Astrocyte (in vitro differentiated cells and primary cell): ENCODE data around the gene COX10. TPM values are rescaled to one million over a fixed set of nuclear protein-coding genes. Genes with fewer than 3 reads are reported as not detected.
"Not testable (repeated sequence)": the region's sequence is repeated elsewhere in the genome, so short reads cannot be mapped to it uniquely, and the experiment has no call there.

Source experiments
- DNase-seq: peaks from one replicate; pipeline ENCODE4 v3.0.0-alpha.2; 2010; ENCODE audit warnings: low read depth
- FAIRE-seq: peaks from 2 replicates; lab custom pipeline; 2011; peaks lifted over from hg19 to GRCh38; lab: Jason Lieb, UNC
- H2AFZ ChIP-seq: 2 replicates; pipeline ENCODE4 v1.6.0; 2012; ENCODE audit warnings: low read depth, low read length, inconsistent platforms
- H3K27ac ChIP-seq: 2 replicates; pipeline ENCODE4 v1.5.1; 2011; ENCODE audit warnings: low read depth, low read length, inconsistent platforms
- H3K27me3 ChIP-seq: 2 replicates; pipeline ENCODE4 v1.6.0; 2011; ENCODE audit warnings: low read length, inconsistent platforms; ENCODE audit not compliant: insufficient read depth
- H3K36me3 ChIP-seq: 2 replicates; pipeline ENCODE4 v1.5.1; 2011; ENCODE audit warnings: low read length, inconsistent platforms; ENCODE audit not compliant: insufficient read depth
- H3K4me1 ChIP-seq: 2 replicates; pipeline ENCODE4 v1.5.1; 2011; ENCODE audit warnings: low read length, inconsistent platforms; ENCODE audit not compliant: insufficient read depth
- H3K4me2 ChIP-seq: 2 replicates; pipeline ENCODE4 v1.6.0; 2012; ENCODE audit warnings: low read length, inconsistent platforms
- H3K4me3 ChIP-seq: 2 replicates; pipeline ENCODE4 v1.5.1; 2011; ENCODE audit warnings: low read depth, mild to moderate bottlenecking, low read length, inconsistent platforms; ENCODE audit not compliant: insufficient read depth
- H3K79me2 ChIP-seq: 2 replicates; pipeline ENCODE4 v1.6.0; 2012; ENCODE audit warnings: mild to moderate bottlenecking, low read length, inconsistent platforms; ENCODE audit not compliant: insufficient read depth
- H3K9ac ChIP-seq: 2 replicates; pipeline ENCODE4 v1.6.0; 2012; ENCODE audit warnings: mild to moderate bottlenecking, low read length, inconsistent platforms
- H3K9me3 ChIP-seq: 2 replicates; pipeline ENCODE4 v1.5.1; 2012; ENCODE audit warnings: low read depth, mild to moderate bottlenecking, low read length, inconsistent platforms; ENCODE audit not compliant: insufficient read depth
- H4K20me1 ChIP-seq: 2 replicates; pipeline ENCODE4 v1.6.0; 2012; ENCODE audit warnings: low read length, inconsistent platforms; ENCODE audit not compliant: insufficient read depth
- H3K27ac Mint-ChIP-seq: one replicate; pipeline ENCODE4 v1.8.0; 2021; ENCODE audit warnings: mild to moderate bottlenecking, mixed read lengths; ENCODE audit not compliant: unreplicated experiment
- H3K27me3 Mint-ChIP-seq: one replicate; pipeline ENCODE4 v1.8.0; 2021; ENCODE audit warnings: low read depth, mixed read lengths; ENCODE audit not compliant: unreplicated experiment
- H3K36me3 Mint-ChIP-seq: one replicate; pipeline ENCODE4 v1.8.0; 2021; ENCODE audit warnings: low read depth, mixed read lengths; ENCODE audit not compliant: unreplicated experiment
- H3K4me1 Mint-ChIP-seq: one replicate; pipeline ENCODE4 v1.8.0; 2021; ENCODE audit warnings: low read depth, mixed read lengths; ENCODE audit not compliant: unreplicated experiment
- H3K4me3 Mint-ChIP-seq: one replicate; pipeline ENCODE4 v1.8.0; 2021; ENCODE audit warnings: mild to moderate bottlenecking, moderate library complexity, mixed read lengths; ENCODE audit not compliant: unreplicated experiment
- H3K9me3 Mint-ChIP-seq: one replicate; pipeline ENCODE4 v1.8.0; 2021; ENCODE audit warnings: mild to moderate bottlenecking, mixed read lengths; ENCODE audit not compliant: unreplicated experiment
- total RNA-seq: library from RNA; stranded (reverse); gene quantifications from 2 replicates; pipeline ENCODE4 v1.2.1, GENCODE V29; 2021

The COX10 gene
- total RNA-seq, 1 donor from 2014 or later, result 16.4 TPM

DNA sequence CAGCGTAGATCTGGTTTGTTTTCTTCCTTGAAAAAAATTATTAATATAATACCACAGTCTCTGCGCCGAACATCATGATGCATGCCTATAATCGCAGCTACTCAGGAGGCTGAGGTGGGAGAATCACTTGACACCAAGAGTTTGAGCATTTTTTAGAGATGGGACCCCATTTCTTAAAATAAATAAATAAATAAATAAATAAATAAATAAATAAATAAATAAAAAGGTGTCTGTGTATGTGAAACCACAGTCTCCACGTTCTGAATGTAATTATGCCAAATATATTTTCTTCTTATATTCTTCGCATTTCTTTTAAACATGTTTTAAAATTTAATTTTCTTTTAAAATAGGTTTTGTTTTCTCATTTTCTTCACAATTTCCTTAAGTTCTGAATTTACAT, 112.8 kb downstream of the COX10 start:
- H3K9ac ChIP-seq, DNase-seq, H3K27ac ChIP-seq, H4K20me1 ChIP-seq, H3K27me3 ChIP-seq, H2AFZ ChIP-seq, H3K27ac Mint-ChIP-seq, H3K4me3 ChIP-seq, H3K36me3 Mint-ChIP-seq, H3K4me1 ChIP-seq, H3K27me3 Mint-ChIP-seq, H3K36me3 ChIP-seq, H3K9me3 ChIP-seq, H3K9me3 Mint-ChIP-seq, H3K4me3 Mint-ChIP-seq, H3K4me1 Mint-ChIP-seq, H3K4me2 ChIP-seq, H3K79me2 ChIP-seq, FAIRE-seq: not testable (repeated sequence)

DNA sequence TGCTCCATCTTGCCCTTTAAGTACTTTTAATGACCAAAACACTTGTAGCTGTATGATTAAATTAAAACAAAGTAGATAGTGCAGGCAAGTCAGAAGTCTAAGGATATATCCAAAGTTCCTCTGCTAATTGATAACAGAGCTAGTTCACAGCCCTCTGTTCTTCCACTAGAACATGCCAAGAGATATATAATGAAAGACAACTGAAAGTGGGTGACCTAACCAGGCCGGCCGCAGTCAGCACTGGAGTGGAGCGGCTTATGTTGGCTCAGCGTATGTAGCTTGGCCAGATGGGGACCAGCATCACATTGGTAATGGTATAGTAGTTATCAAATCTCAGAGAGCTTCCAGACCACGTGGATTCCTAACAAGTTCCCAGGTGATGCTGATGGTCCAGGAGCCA, 115.2 kb downstream of the COX10 start:
- H3K9me3 Mint-ChIP-seq, result not testable (repeated sequence)

DNA sequence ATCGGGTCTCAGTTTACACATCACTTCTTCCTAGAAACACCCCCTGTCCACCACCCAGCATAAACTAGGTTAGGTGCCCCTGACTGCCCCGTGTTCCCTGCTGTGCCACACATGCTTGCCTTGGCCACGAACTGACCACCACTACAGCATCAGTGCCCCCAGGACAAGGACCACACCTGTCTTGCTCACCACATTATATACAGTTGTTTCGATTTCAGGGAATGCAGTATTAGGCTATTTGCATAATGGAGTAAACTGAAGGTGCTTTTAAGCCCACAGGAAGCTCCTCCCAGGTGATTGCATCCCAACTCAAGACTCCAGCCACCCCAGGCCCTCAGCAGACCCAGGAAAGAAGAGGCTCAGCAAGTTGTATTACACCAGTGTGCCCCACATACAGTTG, 117.1 kb downstream of the COX10 start:
- not testable (repeated sequence) for H2AFZ ChIP-seq, H3K36me3 ChIP-seq, H3K4me3 Mint-ChIP-seq, H3K27ac Mint-ChIP-seq, H3K4me1 Mint-ChIP-seq, H3K4me2 ChIP-seq, H3K27me3 Mint-ChIP-seq, H3K4me3 ChIP-seq, H3K9me3 Mint-ChIP-seq, H3K36me3 Mint-ChIP-seq, DNase-seq, H3K4me1 ChIP-seq, H3K27ac ChIP-seq, H3K27me3 ChIP-seq, H3K79me2 ChIP-seq, H3K9ac ChIP-seq, H4K20me1 ChIP-seq, H3K9me3 ChIP-seq
- FAIRE-seq, result peak; percentile 82

More for the DNA sequence above, 115.2 kb downstream of the COX10 start:
- H3K27me3 Mint-ChIP-seq, H4K20me1 ChIP-seq, DNase-seq, H3K27me3 ChIP-seq, H3K4me2 ChIP-seq, H3K4me1 Mint-ChIP-seq, FAIRE-seq, H3K79me2 ChIP-seq, H3K36me3 ChIP-seq, H3K27ac ChIP-seq, H3K4me3 Mint-ChIP-seq, H3K9ac ChIP-seq, H3K27ac Mint-ChIP-seq, H3K4me3 ChIP-seq, H3K4me1 ChIP-seq, H2AFZ ChIP-seq, H3K9me3 ChIP-seq, H3K36me3 Mint-ChIP-seq: not testable (repeated sequence)

DNA sequence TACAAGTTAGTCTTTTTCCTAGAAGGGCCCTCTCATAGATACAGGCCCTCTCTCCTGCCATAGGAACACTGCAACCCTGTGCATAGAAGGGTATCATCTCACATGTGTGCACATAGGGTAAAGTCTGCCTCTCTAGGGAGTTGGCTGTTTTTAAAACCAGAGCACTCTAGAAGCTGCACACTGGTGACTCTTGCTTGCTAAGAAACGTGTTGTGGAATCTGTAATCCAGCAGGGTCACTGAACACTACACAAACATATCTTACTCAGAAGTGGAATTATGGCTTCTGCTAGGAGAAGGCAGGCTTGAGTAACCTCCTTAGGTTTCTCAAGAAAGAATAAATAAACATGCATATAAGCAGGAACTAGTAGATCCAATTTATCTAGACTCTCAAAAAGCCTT, 121.5 kb downstream of the COX10 start:
- not testable (repeated sequence) for H3K9me3 ChIP-seq, H4K20me1 ChIP-seq, FAIRE-seq, H3K27me3 ChIP-seq, H3K9ac ChIP-seq, H3K4me1 ChIP-seq, H3K36me3 Mint-ChIP-seq, H3K27ac Mint-ChIP-seq, DNase-seq, H3K4me2 ChIP-seq, H3K36me3 ChIP-seq, H3K4me1 Mint-ChIP-seq, H3K27ac ChIP-seq, H3K79me2 ChIP-seq, H3K4me3 Mint-ChIP-seq, H3K27me3 Mint-ChIP-seq, H3K4me3 ChIP-seq, H2AFZ ChIP-seq, H3K9me3 Mint-ChIP-seq

DNA sequence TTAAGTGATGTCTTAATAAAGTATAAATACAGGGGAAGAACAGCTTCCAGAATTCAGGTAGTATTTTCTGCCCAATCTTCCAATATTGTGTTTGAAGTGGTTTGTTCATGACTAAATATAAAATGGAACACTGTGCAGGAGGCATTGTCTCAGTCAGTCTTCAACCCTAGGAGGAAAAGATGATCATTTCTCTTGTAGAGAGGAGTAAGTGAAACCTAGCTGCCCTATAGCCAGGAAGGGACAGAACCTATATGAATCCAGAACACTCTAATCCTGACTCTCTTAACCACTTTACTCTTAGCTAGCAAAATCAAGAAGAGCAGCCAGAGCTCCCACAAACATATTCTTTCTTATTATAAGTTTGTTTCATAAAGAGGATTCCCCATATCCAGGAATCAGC, 122.2 kb downstream of the COX10 start:
- not testable (repeated sequence) for H3K4me3 ChIP-seq, H3K9ac ChIP-seq, H3K4me2 ChIP-seq, H3K9me3 ChIP-seq, H2AFZ ChIP-seq, H3K36me3 ChIP-seq, H4K20me1 ChIP-seq, H3K27ac Mint-ChIP-seq, H3K36me3 Mint-ChIP-seq, H3K4me3 Mint-ChIP-seq, H3K4me1 Mint-ChIP-seq, DNase-seq, H3K27me3 Mint-ChIP-seq, H3K27ac ChIP-seq, H3K4me1 ChIP-seq, H3K79me2 ChIP-seq, FAIRE-seq, H3K9me3 Mint-ChIP-seq, H3K27me3 ChIP-seq

DNA sequence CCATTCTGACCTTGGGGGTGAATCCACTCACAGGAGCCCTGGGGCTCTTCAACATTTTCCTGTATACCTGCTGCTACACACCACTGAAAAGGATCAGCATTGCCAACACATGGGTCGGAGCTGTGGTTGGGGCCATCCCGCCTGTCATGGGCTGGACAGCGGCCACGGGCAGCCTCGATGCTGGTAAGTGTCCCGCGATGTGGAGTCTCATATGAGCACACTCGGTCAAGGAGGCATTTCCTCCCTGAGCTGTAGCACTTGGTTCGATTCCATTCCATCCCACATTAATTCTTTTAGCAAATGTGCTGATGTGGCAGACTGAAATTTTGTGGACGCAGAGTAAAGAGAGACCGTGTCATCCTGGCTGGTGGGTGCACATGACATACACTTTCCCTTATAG, 122.7 kb downstream of the COX10 start:
- H3K27ac ChIP-seq, H3K36me3 Mint-ChIP-seq, H3K27me3 Mint-ChIP-seq, H3K9ac ChIP-seq, H3K4me1 ChIP-seq, H3K27me3 ChIP-seq, H4K20me1 ChIP-seq, H3K9me3 Mint-ChIP-seq, FAIRE-seq, H3K4me3 Mint-ChIP-seq, H3K4me1 Mint-ChIP-seq, H3K4me2 ChIP-seq, H3K27ac Mint-ChIP-seq, H3K79me2 ChIP-seq, H2AFZ ChIP-seq, H3K36me3 ChIP-seq, H3K9me3 ChIP-seq, DNase-seq, H3K4me3 ChIP-seq: not testable (repeated sequence)
